Measurements from ENCODE around the gene PLCL1. TPM values are rescaled to one million over a fixed set of nuclear protein-coding genes. Genes with fewer than 3 reads are reported as not detected.
"Not testable (repeated sequence)": the region's sequence is repeated elsewhere in the genome, so short reads cannot be mapped to it uniquely, and the experiment has no call there.

PLCL1 gene
- total RNA-seq, 4 donors from 2014 or later = 6.6 to 10.0 (median 7.9) TPM

DNA sequence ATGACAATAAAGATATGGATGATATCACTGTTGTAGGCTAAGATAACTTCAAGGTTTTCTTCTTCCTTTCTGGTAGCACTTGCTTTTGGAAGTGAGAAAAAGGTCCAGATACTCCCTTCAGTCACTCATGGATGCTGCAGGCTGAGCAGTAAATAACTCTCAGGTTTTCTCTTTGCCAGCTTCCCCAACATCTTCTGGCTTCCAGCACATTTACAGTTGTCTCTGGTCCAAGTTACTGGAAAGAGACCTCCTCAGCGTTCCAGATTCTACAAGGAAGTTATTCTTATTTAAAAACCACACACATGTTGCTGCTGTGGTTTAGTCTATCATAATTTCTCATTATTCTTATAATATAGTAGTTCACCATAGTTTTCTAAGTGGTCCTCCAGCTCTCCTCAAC is 383.4 kb downstream of the PLCL1 start:
- Histone ChIP-seq H3K4me1 (no peaks in the 10 kb centered on the region), H3K27ac (no peak overlapping the region), H3K9me3 (no peaks in the 10 kb centered on the region), H3K27me3 (no peaks in the 10 kb centered on the region), H3K4me3 (no peak overlapping the region), H3K36me3 (no peaks in the 10 kb centered on the region)
- 50 to 52% methylated on average over 1 of the region's 1 CpG for WGBS, 2 donors
- no peak for DNase-seq (ENCODE audit: low spot score in 2 of 2)
- TF ChIP-seq POLR2A (IDR thresholded peaks at IDR 0.05) (no peak), EP300 (IDR thresholded peaks at IDR 0.05) (no peak)
- TF ChIP-seq, protein P1, sequence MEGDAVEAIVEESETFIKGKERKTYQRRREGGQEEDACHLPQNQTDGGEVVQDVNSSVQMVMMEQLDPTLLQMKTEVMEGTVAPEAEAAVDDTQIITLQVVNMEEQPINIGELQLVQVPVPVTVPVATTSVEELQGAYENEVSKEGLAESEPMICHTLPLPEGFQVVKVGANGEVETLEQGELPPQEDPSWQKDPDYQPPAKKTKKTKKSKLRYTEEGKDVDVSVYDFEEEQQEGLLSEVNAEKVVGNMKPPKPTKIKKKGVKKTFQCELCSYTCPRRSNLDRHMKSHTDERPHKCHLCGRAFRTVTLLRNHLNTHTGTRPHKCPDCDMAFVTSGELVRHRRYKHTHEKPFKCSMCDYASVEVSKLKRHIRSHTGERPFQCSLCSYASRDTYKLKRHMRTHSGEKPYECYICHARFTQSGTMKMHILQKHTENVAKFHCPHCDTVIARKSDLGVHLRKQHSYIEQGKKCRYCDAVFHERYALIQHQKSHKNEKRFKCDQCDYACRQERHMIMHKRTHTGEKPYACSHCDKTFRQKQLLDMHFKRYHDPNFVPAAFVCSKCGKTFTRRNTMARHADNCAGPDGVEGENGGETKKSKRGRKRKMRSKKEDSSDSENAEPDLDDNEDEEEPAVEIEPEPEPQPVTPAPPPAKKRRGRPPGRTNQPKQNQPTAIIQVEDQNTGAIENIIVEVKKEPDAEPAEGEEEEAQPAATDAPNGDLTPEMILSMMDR (IDR thresholded peaks at IDR 0.05) = no peak

DNA sequence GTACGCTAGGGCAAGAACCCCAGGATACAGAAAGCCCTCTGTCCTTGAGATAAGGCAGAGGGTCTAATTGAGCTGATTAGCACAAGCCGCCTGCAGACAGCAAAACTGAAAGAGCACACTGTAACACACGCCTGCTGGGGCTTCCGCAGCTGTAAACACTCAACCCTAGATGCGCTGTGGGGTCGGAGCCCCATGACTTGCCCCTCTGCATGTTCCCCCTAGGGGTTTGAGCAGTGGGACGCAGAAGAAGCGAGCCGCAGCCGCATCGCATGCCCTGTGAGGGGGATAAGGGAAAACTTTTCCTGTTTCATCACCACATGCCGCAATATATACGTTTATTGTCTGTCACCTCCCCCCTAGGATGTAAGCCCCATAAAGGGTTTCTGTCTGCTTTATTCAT is 384.6 kb downstream of the PLCL1 start:
- no peak for DNase-seq (ENCODE audit: low spot score in 2 of 2)
- Histone ChIP-seq H3K9me3 (peaks cover 0 to 3% (median 0%) of the 10 kb centered on the region in 4 donors), H3K36me3 (no peaks in the 10 kb centered on the region), H3K27ac (no peak overlapping the region), H3K4me3 (no peak overlapping the region), H3K27me3 (no peaks in the 10 kb centered on the region), H3K4me1 (no peaks in the 10 kb centered on the region)
- no peak for TF ChIP-seq POLR2A (IDR thresholded peaks at IDR 0.05)
- no peak for TF ChIP-seq EP300 (IDR thresholded peaks at IDR 0.05)
- TF ChIP-seq, protein P1 (IDR thresholded peaks at IDR 0.05) = no peak
- 52 to 55% methylated on average over 12 to 13 of the region's 13 CpGs for WGBS, 2 donors

DNA sequence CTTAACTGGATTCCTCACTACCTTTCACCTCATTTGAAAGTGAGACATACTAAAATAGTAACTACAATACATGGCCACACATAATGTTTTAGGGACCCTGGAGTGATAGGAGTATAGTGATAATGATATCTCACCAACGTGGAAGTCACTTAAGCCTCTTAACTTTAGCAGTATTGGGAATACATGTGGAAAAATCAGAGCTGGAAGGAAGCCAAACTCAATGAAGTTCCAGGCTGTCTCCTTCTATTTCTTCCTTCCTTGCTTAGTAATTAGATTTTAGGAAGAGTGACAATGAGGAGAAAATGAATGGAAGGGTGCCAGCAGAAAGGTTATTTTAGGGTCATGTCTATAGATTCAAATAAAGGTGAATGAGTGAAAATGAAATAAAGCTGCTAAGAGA is 387.3 kb downstream of the PLCL1 start:
- Histone ChIP-seq H3K9me3 (peaks cover 0 to 7% (median 0%) of the 10 kb centered on the region in 4 donors), H3K27ac (no peak overlapping the region), H3K27me3 (no peaks in the 10 kb centered on the region), H3K36me3 (no peaks in the 10 kb centered on the region), H3K4me1 (no peaks in the 10 kb centered on the region), H3K4me3 (no peak overlapping the region)
- 2 to 30% methylated on average over 1 of the region's 1 CpG for WGBS, 2 donors
- TF ChIP-seq EP300 (IDR thresholded peaks at IDR 0.05) (no peak), POLR2A (IDR thresholded peaks at IDR 0.05) (no peak)
- TF ChIP-seq, protein P1 (IDR thresholded peaks at IDR 0.05) = no peak
- no peak for DNase-seq (ENCODE audit: low spot score in 2 of 2)

DNA sequence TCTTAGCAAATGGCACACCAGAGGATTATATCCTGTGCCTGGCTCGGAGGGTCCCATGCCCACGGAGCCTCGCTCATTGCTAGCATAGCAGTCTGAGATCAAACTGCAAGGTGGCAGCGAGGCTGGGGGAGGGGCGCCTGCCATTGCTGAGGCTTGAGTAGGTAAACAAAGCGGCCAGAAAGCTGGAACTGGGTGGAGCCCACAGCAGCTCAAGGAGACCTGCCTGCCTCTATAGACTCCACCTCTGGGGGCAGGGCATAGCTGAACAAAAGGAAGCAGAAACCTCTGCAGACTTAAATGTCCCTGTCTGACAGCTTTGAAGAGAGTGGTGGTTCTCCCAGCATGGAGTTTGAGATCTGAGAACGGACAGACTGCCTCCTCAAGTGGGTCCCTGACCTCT is 392.2 kb downstream of the PLCL1 start:
- 73 to 85% methylated on average over 7 of the region's 7 CpGs for WGBS, 2 donors
- not testable (repeated sequence) for H3K27ac ChIP-seq; H3K9me3 ChIP-seq; H3K4me3 ChIP-seq; DNase-seq (ENCODE audit: low spot score in 2 of 2); H3K36me3 ChIP-seq; H3K27me3 ChIP-seq; H3K4me1 ChIP-seq

Other genes with a start within 250 kb of the PLCL1 start
- gene RFTN2, start 129.0 kb upstream of the PLCL1 start, total RNA-seq = 10 to 100 TPM; 13.5 to 45.8 (median 38.6) TPM
- 1 to 10 TPM; 5.7 to 8.0 (median 6.9) TPM for gene MARS2, start 99.2 kb upstream of the PLCL1 start, total RNA-seq
- gene BOLL, start 19.3 kb upstream of the PLCL1 start, total RNA-seq = not detected